Endometrial microvascular endothelial cells (primary cell): ENCODE results near the gene CLK4. TPM values are rescaled to one million over a fixed set of nuclear protein-coding genes. Genes with fewer than 3 reads are reported as not detected.

Experiments
- in situ Hi-C: cut with HindIII; loops from 2 replicates; pipeline ENCODE4 v1.10.0; 2017; ENCODE audit warnings: low sequenced_read_pairs, low pct_unique_long_range_greater_than_20kb; ENCODE audit errors: inconsistent ontology term
- total RNA-seq: library from RNA; depleted of rRNA; stranded (reverse); fragments of >200 nt; gene quantifications from one replicate; pipeline ENCODE4 v1.2.3, GENCODE V29; 2015; ENCODE audit errors: inconsistent ontology term

Gene CLK4
- 11.1 TPM for total RNA-seq

GRCh38 chr5:178626484-178627258, at the start of gene CLK4:
Gene CLK4 (minus strand): TSS chr5:178627050. CDS start chr5:178623416, 3,634 bp downstream.
- in situ Hi-C loops: no loop called here

DNA sequence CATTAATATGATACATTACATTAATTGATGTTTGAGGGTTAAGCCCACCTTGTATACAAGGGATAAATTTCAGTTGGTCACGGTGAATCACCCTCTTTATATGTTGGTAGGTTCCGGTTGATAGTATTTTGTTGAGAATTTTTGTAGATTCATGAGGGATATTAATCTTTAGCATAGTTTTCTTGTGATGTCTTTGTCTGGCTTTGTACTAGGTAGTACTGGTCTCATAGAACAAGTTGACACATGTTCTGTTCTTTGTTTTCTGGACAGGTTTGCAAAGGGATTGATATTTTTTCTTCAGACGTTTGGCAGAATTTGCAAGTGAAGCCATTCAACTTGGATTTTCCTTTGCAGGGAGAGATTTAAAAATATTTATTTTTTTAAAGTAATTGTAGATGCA, 49.1 kb upstream of the CLK4 start:
- in situ Hi-C loops: no loop called here

DNA sequence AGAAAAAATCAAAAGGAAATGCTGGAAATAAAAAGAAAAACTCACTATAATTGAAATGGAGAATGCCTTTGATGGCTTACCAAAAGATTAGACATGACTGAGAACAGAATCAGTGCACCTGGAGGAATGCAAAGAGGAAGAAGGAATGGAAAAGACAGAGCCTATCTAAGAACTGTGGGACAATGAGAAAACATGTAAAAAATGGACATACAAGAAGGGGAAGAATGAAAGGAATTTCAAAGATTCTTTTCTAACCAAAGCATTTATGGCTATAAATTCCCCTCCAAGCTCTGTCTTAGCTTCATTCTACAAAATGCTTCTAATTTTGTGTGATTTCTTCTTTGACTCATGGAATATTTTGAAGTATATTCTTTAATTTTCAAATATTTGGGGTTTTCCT, 47.5 kb upstream of the CLK4 start:
- in situ Hi-C loops: no loop called here

- in situ Hi-C loops: no loop called here
Measured at GRCh38 chr5:178673801-178674295, 47.0 kb upstream of the CLK4 start.

GRCh38 chr5:178672630-178673029, 45.8 kb upstream of the CLK4 start:
- in situ Hi-C loops: no loop called here

DNA sequence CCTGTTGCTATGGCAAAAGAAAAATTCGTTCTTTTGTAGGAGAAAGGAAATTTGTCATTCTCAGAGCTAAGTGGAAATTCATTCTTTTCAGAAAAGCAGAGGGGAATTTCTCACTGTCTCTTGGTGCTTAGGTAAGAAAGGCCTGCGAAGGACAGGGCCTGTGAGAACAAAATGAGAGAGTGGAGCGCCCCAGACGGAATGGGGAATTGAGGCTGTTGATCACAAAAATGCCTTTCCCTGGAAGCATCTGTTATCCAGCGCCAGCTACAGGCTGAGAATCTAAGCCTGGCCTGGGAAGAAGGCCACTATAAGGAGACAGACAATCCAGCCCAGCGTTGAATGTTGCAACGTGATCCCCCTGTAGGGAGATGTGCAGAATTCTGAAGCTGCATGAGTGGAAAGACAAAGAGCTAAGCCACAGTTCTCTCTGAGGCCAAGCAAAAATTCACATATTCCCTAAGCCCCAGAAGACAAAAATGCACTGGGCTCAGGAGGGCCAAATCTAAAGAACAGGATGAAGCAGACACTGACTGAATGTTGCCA, 44.8 kb upstream of the CLK4 start:
- in situ Hi-C loops: no loop called here

DNA sequence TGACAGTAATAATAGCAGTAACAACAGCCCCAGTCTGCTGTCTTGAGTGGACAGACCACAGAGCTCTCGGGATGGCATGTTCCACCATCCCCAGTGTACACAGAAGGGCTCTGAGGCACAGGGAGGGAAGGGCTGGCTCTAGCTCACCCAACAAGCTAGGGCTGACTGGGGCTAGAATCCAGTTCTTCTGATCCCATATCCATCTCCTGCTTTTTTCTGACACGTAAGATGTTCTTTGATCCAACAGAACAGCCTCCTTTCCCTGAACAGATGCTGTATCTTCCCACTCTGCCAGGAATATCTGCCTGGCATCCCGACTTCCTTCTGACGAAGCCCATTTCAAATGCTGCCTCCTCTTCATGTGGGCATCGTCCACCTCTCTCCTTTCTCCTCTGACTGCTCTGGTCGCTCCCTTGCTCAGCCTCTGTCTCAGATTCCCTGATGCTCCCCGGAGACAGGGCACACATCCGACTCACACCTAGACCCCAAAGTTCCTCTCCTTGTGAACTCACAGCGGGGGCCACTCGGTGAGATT, 43.6 kb upstream of the CLK4 start:
- in situ Hi-C loops: no loop called here

DNA sequence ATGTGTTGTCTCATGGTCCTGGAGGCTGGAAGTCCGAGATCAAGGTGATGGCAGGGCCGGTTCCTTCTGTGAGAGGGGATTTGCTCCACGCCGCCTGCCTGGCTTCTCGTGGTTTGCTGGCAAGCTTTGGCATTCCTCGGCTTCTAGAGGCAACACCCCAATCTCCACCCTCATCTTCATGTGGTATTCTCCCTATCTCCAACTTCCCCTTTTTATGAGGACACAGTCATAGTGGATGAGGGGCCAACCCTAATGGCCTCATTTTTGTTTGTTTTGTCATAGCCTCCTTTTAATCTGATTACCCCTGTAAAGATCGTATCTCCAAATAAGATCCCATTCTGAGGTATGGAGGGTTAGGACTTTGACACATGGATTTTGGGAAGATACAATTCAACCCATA, 41.7 kb upstream of the CLK4 start:
- in situ Hi-C loops: no loop called here

DNA sequence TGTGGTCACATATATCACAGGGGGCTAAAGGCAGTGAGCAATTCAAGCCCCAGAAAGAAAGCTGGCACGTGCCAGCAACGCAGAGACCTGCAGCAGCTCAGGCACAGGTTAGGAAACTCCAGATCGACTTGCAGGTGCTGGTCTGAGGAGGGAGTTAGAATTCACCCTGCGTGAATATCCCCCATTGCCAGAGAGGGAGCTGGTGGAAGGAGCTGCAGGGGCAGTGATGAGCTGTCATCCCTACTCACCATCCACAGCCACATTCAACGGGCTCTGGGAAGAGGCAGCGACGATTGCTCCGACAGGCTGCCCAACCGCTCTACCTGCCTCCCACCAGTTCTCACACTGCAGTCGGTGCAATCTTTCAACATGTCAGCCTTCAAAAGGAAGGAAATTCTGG, 40.8 kb upstream of the CLK4 start:
- in situ Hi-C loops: no loop called here

DNA sequence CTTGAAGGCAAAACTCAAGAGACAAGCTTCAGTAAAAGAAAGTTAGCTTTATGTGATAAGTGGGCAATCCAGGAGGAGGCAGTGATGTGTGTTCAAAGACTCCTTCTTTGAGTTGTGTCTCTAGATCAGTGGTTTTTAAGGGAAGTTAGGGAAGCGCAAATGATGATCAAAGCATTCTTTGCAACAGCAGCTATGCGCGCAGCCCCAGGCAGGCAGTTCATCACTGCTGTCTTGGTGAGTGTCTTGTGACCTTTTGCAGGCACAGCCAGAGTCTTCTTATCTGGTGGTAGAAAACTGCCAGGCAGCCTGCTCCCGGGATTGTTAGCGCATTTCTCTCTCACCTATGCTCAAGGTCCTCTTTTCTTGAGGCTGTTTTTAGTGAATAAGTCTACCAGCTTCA, 40.3 kb upstream of the CLK4 start:
- in situ Hi-C loops: no loop called here

GRCh38 chr5:178664141-178664540, 37.3 kb upstream of the CLK4 start:
- in situ Hi-C loops: no loop called here

DNA sequence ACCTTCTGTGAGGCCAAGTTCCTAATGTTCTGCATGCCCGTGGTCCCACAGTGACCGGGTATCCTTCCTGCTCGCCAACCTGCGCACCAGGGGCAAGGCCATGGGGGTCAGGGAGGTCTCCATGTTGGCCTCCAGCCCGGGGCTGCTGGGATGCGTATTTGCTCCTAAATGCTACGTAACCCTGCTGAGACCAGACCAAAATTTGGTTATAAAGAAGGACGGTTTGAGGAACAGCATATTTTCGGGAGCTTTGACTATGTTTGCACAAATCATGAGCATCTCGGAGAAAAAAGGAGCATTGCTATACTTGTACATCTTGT, 35.7 kb upstream of the CLK4 start:
- in situ Hi-C loops: no loop called here

DNA sequence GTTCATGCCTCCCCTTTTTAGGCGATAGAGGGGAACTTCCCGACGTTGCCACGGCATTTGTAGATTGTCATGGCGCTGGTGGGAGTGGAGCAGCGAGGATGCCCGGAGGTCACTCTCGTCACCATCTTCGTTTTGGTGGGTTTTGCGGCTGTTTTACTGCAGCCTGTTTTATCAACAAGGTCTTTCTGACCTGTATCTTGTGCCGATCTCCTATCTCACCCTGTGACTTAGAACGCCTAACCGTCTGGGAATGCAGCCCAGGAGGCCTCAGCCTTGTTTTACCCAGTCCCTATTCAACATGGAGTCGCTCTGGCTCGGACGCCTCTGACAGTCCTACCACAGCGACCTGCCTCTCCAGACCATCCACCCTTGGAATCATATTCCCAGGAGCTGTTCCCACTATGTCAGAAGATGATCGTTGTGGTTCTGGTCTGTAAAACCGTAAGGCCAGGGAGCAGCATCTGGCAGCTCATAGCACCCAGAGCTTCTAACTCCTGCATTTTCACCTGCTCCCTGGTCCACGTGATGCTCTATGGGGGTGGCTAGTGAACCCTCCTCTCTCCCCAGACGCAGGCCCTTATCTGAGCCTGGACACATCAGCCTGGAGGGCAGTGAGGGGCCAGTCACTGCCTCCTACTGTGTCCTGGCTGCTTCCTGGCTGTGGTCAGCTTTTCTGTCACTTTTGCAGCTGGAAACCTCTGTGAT, 35.1 kb upstream of the CLK4 start:
- in situ Hi-C loops: no loop called here

DNA sequence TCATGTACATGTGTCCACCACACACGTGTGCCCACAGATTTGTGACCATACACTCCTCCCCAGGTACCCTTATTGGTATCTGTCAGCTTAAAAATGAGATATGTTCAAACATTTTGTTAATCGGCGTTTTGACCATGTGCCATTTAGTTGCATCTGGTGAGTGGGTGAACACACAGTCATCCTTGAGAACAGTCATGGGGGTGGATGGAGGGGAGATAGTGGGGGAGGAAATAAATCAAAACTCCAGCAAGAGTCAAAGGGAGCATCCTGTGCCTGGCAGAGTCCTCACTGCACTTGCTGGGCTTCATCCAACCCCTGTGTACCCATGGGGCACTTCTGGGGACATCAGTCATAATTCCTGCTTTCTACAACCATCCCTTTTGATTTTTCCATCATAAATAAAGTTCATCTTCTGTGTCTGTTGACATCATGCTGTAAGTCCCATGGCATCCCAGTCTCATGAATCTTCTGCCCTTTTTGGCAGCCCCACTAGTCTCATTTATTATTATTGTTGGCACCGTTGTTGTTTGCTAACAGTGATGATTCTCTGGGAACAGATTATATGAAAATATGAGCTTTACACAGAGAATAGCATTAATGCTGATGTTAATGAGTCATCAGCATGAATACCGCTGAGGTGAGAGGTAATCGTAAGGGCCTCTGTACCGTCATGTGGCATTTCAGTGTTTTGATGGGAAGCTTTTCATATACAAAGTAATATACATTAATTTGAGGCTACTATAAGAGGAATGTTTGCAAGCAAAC, 24.4 kb upstream of the CLK4 start:
- in situ Hi-C loops: no loop called here

DNA sequence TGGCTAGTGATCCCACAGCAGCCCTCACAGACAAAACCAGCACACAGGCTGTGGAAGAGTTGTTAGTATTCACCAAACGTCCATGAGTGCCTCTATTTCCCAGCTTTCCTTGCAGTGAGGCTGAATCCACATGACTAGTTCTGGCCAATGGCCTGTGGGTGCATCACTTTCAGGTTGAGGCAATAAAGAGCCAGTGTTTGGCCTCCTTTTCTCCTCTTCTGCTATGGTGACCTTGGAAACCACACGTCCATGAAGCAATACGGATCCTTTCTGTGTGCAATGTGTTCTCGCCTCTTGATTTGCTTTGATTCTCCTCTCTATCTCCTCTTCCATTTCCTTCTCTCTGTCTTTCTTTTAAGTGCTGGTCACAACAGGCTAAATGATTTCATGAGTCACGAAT, 23.4 kb upstream of the CLK4 start:
- in situ Hi-C loops: no loop called here

GRCh38 chr5:178649580-178649979, 22.7 kb upstream of the CLK4 start:
- in situ Hi-C loops: no loop called here

DNA sequence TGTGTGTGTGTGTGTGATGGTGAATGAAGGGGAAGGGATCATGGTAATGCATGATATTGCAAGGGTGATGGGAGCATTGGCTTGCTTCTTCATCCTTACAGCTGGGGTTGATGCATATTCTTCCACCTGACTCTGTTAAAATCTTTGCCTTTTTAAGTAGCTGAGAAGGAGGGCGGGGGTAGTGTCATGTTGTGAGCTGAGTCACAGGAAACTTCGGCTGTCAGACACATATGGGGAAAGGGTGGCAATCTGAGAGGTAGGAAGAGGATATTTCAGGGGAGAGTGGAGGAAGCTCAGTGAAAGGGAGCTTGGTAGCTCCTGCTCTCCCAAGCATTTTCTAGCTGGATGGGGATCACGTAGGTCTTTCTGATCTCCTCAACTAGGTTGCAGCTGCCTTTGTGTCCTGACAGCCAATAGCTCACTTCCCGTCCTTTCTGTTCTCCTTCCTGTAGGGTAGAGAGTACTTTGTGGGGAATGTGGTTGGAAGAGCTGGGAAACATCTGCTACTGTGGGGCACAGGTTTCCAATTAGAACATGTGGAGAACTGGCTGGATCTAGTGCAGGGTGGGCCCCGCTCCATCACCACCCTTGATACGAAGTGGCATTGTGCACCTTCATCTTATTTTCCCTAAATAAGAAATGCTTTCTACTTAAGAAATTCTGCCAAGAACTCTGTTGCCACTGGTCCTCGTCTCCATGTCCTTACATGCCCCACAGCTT, 18.1 kb upstream of the CLK4 start:
- in situ Hi-C loops: no loop called here

GRCh38 chr5:178642351-178642909, 15.6 kb upstream of the CLK4 start:
- in situ Hi-C loops: no loop called here
